ENCODE measurements around the gene S100A3.

DNA sequence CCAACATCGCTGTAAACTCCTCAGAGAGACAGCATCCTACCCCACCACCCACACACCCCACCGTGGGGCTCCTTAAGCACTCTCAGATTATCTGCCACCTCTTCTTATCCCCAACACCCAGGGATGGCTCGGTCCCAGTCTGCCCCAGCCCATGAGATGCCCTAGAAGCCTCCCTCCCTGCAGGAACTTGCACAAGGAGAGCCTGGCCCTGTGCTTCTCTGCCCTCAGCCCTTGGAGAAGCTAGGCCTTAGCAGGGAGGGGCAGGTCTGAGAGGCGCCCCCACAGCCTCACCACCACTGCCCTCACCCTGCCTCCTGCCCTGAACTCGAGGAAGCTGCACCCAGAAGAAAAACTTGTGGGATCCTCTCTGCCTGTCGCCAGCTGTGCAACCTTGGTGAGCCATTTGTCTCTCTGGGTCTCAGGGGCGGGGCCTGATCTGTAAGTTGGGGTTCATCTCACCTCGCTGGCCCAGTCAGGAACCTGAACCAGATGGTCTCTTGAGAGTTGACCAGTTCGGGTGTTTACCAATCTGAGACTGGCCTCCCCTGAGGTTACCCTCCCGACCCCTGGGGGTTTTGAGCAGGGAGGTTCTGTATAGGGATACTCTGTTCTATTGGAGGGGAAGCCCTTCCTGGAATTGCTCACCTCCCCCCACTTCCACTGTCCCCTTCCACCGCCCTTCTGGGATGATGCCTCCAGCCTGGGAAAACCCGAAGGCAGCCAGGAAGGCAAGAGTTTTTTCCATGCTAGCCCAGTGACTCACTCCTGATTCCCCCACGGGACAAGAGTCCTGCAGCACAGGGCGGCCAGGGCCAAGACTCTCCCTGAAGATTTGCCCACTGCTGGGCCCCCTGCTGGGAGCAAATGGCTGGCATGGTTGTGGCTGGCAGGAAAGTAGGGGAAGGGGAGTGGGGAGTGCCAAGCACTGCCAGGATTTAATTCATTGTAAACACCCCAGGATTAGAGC lies at the start of gene S100A3:
- TF ChIP-seq, protein P1, sequence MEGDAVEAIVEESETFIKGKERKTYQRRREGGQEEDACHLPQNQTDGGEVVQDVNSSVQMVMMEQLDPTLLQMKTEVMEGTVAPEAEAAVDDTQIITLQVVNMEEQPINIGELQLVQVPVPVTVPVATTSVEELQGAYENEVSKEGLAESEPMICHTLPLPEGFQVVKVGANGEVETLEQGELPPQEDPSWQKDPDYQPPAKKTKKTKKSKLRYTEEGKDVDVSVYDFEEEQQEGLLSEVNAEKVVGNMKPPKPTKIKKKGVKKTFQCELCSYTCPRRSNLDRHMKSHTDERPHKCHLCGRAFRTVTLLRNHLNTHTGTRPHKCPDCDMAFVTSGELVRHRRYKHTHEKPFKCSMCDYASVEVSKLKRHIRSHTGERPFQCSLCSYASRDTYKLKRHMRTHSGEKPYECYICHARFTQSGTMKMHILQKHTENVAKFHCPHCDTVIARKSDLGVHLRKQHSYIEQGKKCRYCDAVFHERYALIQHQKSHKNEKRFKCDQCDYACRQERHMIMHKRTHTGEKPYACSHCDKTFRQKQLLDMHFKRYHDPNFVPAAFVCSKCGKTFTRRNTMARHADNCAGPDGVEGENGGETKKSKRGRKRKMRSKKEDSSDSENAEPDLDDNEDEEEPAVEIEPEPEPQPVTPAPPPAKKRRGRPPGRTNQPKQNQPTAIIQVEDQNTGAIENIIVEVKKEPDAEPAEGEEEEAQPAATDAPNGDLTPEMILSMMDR (IDR thresholded peaks at IDR 0.05), result no peak
- no peak for TF ChIP-seq POLR2A (IDR thresholded peaks at IDR 0.05)
